ENCODE results near the gene TRPC4AP.
"Not testable (repeated sequence)": the region's sequence is repeated elsewhere in the genome, so short reads cannot be mapped to it uniquely, and the experiment has no call there.

Gene TRPC4AP

DNA sequence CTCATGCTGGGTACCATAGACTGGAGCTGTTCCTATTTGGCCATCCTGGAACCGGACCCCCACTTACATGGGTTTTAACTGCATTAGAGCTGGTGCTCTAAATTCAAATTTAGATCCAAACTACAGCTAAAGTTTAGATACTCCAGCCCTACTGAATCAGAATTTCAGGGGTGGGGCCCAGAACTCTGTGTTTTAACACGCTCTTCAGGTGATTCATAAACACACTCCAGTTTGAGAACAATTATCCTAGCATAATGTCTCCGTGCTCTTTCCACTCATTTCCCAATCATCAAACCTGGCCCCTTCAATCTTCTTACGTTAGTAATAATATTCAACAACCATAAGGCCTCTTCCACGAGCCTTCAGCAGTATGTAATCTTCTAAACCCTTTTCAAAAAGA lies 15.3 kb downstream of the TRPC4AP start:
- H3K9ac ChIP-seq (ENCODE audit: low read length) = no peak overlapping the region
- no peak overlapping the region for H3K27ac ChIP-seq (ENCODE audit: low read depth, low read length)
- no peaks in the 10 kb centered on the region for H3K9me3 ChIP-seq (ENCODE audit: low read length)
- H3K4me3 ChIP-seq (ENCODE audit: low read depth in 1 of 2, low read length in 2 of 2) = no peak overlapping the region
- no peaks in the 10 kb centered on the region for H3K4me1 ChIP-seq (ENCODE audit: insufficient read depth, low read length)
- H3K27me3 ChIP-seq (ENCODE audit: control insufficient read depth in 1 of 2, insufficient read depth in 2 of 2, low read length in 2 of 2) = no peaks in the 10 kb centered on the region
- peaks cover 15% of the 10 kb centered on the region for H3K36me3 ChIP-seq (ENCODE audit: insufficient read depth, low read length)

DNA sequence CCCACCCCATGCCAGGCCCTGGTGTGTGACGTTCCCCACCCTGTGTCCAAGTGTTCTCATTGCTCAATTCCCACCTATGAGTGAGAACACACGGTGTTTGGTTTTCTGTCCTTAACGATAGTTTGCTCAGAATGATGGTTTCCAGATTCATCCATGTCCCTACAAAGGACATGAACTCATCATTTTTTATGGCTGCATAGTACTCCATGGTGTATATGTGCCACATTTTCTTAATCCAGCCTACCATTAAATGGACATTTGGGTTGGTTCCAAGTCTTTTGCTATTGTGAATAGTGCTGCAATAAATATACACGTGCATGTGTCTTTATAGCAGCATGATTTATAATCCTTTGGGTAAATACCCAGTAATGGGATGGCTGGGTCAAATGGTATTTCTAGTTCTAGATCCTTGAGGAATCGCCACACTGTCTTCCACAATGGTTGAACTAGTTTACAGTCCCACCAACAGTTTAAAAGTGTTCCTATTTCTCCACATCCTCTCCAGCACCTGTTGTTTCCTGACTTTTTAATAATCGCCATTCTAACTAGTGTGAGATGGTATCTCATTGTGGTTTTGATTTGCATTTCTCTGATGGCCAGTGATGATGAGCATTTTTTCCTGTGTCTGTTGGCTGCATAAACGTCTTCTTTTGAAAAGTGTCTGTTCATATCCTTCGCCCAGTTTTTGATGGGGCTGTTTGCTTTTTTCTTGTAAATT lies 21.0 kb downstream of the TRPC4AP start:
- not testable (repeated sequence) for H3K27ac ChIP-seq (ENCODE audit: low read depth, low read length); H3K36me3 ChIP-seq (ENCODE audit: insufficient read depth, low read length); H3K27me3 ChIP-seq (ENCODE audit: control insufficient read depth in 1 of 2, insufficient read depth in 2 of 2, low read length in 2 of 2); H3K9me3 ChIP-seq (ENCODE audit: low read length); H3K9ac ChIP-seq (ENCODE audit: low read length); H3K4me3 ChIP-seq (ENCODE audit: low read depth in 1 of 2, low read length in 2 of 2)
- H3K4me1 ChIP-seq (ENCODE audit: insufficient read depth, low read length) = peaks cover 11% of the 10 kb centered on the region

DNA sequence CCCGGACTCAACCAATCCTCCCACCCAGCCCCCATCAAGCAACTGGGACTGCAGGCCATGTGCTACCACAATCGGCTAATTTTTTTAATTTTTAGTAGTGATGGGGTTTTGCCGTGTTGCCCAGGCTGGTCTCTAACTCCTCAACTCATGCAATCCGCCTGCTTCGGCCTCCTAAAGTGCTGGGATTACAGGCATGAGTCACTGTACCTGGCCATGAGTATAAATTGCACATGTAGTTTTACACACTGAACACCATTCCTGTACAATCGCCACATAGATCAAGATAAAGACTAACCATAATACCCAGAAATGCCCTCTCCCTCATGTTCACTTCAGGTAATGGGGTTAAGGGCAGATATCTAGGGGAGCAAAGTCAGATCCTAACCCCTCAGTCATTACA lies 26.4 kb downstream of the TRPC4AP start:
- no peak overlapping the region for H3K27ac ChIP-seq (ENCODE audit: low read depth, low read length)
- no peaks in the 10 kb centered on the region for H3K36me3 ChIP-seq (ENCODE audit: insufficient read depth, low read length)
- H3K9me3 ChIP-seq (ENCODE audit: low read length) = no peaks in the 10 kb centered on the region
- H3K27me3 ChIP-seq (ENCODE audit: control insufficient read depth in 1 of 2, insufficient read depth in 2 of 2, low read length in 2 of 2) = no peaks in the 10 kb centered on the region
- no peak overlapping the region for H3K9ac ChIP-seq (ENCODE audit: low read length)
- H3K4me3 ChIP-seq (ENCODE audit: low read depth in 1 of 2, low read length in 2 of 2) = no peak overlapping the region
- peaks cover 31% of the 10 kb centered on the region for H3K4me1 ChIP-seq (ENCODE audit: insufficient read depth, low read length)

DNA sequence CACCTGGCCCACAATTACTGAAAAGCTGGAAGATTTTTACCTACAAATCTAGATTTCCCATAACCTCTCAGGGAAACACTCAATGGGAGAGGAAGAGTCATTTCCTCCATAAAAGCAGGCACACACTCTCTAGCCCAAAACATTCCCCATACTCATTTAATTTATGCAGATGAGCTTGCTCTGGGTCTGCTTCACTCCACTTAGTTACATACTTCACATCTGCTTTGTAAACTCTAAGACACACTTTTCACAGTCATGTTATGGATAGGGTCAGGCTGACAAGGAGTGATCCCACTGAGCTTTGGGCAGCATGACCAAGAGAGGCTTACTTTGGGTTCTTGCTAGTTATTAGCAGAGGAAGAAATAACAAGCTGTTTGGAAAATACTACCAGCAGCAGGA lies 27.4 kb downstream of the TRPC4AP start:
- Histone ChIP-seq H3K4me1 (ENCODE audit: insufficient read depth, low read length) (peaks cover 31% of the 10 kb centered on the region), H3K9ac (ENCODE audit: low read length) (no peak overlapping the region), H3K9me3 (ENCODE audit: low read length) (no peaks in the 10 kb centered on the region), H3K36me3 (ENCODE audit: insufficient read depth, low read length) (no peaks in the 10 kb centered on the region), H3K4me3 (ENCODE audit: low read depth in 1 of 2, low read length in 2 of 2) (no peak overlapping the region), H3K27me3 (ENCODE audit: control insufficient read depth in 1 of 2, insufficient read depth in 2 of 2, low read length in 2 of 2) (no peaks in the 10 kb centered on the region), H3K27ac (ENCODE audit: low read depth, low read length) (no peak overlapping the region)

- H3K9ac ChIP-seq (ENCODE audit: low read length) = no peak overlapping the region
- peaks cover 31% of the 10 kb centered on the region for H3K4me1 ChIP-seq (ENCODE audit: insufficient read depth, low read length)
- H3K27me3 ChIP-seq (ENCODE audit: control insufficient read depth in 1 of 2, insufficient read depth in 2 of 2, low read length in 2 of 2) = no peaks in the 10 kb centered on the region
- no peaks in the 10 kb centered on the region for H3K36me3 ChIP-seq (ENCODE audit: insufficient read depth, low read length)
- H3K27ac ChIP-seq (ENCODE audit: low read depth, low read length) = no peak overlapping the region
- no peaks in the 10 kb centered on the region for H3K9me3 ChIP-seq (ENCODE audit: low read length)
- H3K4me3 ChIP-seq (ENCODE audit: low read depth in 1 of 2, low read length in 2 of 2) = no peak overlapping the region
Measured at GRCh38 chr20:35063168-35063567, 29.4 kb downstream of the TRPC4AP start.

- H3K27ac ChIP-seq (ENCODE audit: low read depth, low read length) = no peak overlapping the region
- H3K4me3 ChIP-seq (ENCODE audit: low read depth in 1 of 2, low read length in 2 of 2) = no peak overlapping the region
- H3K9ac ChIP-seq (ENCODE audit: low read length) = no peak overlapping the region
- no peaks in the 10 kb centered on the region for H3K27me3 ChIP-seq (ENCODE audit: control insufficient read depth in 1 of 2, insufficient read depth in 2 of 2, low read length in 2 of 2)
- no peaks in the 10 kb centered on the region for H3K9me3 ChIP-seq (ENCODE audit: low read length)
- H3K36me3 ChIP-seq (ENCODE audit: insufficient read depth, low read length) = no peaks in the 10 kb centered on the region
- peaks cover 28% of the 10 kb centered on the region for H3K4me1 ChIP-seq (ENCODE audit: insufficient read depth, low read length)
Measured at GRCh38 chr20:35062478-35062877, 30.1 kb downstream of the TRPC4AP start.

DNA sequence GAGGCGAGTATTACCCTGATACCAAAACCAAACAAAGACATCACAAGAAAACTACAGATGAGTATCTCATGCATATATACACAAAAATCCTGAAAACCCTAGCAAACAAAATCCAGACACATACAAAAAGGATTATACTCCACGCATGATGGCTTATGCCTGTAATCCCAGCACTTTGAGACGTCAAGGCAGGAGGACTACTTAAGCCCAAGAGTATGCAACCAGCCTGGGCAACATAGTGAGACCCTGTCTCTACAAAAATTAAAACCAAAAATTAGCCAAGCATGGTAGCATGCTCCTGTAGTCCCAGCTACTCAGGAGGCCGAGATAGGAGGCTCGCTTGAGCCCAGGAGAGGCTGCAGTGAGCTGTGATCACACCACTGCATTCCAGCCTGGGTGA lies 32.4 kb downstream of the TRPC4AP start:
- no peaks in the 10 kb centered on the region for H3K9me3 ChIP-seq (ENCODE audit: low read length)
- peaks cover 2% of the 10 kb centered on the region for H3K36me3 ChIP-seq (ENCODE audit: insufficient read depth, low read length)
- peaks cover 10% of the 10 kb centered on the region for H3K4me1 ChIP-seq (ENCODE audit: insufficient read depth, low read length)
- H3K27me3 ChIP-seq (ENCODE audit: control insufficient read depth in 1 of 2, insufficient read depth in 2 of 2, low read length in 2 of 2) = no peaks in the 10 kb centered on the region
- no peak overlapping the region for H3K9ac ChIP-seq (ENCODE audit: low read length)
- no peak overlapping the region for H3K27ac ChIP-seq (ENCODE audit: low read depth, low read length)
- H3K4me3 ChIP-seq (ENCODE audit: low read depth in 1 of 2, low read length in 2 of 2) = no peak overlapping the region

GRCh38 chr20:35059612-35060011 lies 33.0 kb downstream of the TRPC4AP start:
- Histone ChIP-seq H3K9ac (ENCODE audit: low read length) (no peak overlapping the region), H3K4me3 (ENCODE audit: low read depth in 1 of 2, low read length in 2 of 2) (no peak overlapping the region), H3K27ac (ENCODE audit: low read depth, low read length) (no peak overlapping the region), H3K27me3 (ENCODE audit: control insufficient read depth in 1 of 2, insufficient read depth in 2 of 2, low read length in 2 of 2) (no peaks in the 10 kb centered on the region), H3K36me3 (ENCODE audit: insufficient read depth, low read length) (peaks cover 7% of the 10 kb centered on the region), H3K4me1 (ENCODE audit: insufficient read depth, low read length) (peaks cover 5% of the 10 kb centered on the region), H3K9me3 (ENCODE audit: low read length) (no peaks in the 10 kb centered on the region)

DNA sequence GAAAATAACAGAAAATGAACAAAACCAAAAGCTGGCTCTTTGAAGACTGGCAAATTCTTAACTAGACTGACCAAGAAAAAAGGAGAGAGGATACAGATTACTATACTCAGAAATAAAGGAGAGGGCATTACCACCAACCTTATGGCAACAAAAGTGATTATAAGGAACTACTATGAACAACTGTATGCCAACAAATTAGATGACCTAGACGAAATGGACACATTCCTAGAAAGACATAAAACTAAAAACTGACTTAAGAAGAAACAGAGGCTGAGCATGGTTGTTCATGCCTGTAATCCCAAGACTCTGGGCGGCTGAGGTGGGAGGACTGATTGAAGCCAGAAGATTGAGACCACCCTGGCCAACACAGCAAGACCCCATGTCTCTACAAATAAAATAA lies 33.5 kb downstream of the TRPC4AP start:
- peaks cover 7% of the 10 kb centered on the region for H3K36me3 ChIP-seq (ENCODE audit: insufficient read depth, low read length)
- H3K9me3 ChIP-seq (ENCODE audit: low read length) = no peaks in the 10 kb centered on the region
- H3K4me3 ChIP-seq (ENCODE audit: low read depth in 1 of 2, low read length in 2 of 2) = no peak overlapping the region
- H3K9ac ChIP-seq (ENCODE audit: low read length) = no peak overlapping the region
- H3K27me3 ChIP-seq (ENCODE audit: control insufficient read depth in 1 of 2, insufficient read depth in 2 of 2, low read length in 2 of 2) = no peaks in the 10 kb centered on the region
- peaks cover 1% of the 10 kb centered on the region for H3K4me1 ChIP-seq (ENCODE audit: insufficient read depth, low read length)
- H3K27ac ChIP-seq (ENCODE audit: low read depth, low read length) = no peak overlapping the region

DNA sequence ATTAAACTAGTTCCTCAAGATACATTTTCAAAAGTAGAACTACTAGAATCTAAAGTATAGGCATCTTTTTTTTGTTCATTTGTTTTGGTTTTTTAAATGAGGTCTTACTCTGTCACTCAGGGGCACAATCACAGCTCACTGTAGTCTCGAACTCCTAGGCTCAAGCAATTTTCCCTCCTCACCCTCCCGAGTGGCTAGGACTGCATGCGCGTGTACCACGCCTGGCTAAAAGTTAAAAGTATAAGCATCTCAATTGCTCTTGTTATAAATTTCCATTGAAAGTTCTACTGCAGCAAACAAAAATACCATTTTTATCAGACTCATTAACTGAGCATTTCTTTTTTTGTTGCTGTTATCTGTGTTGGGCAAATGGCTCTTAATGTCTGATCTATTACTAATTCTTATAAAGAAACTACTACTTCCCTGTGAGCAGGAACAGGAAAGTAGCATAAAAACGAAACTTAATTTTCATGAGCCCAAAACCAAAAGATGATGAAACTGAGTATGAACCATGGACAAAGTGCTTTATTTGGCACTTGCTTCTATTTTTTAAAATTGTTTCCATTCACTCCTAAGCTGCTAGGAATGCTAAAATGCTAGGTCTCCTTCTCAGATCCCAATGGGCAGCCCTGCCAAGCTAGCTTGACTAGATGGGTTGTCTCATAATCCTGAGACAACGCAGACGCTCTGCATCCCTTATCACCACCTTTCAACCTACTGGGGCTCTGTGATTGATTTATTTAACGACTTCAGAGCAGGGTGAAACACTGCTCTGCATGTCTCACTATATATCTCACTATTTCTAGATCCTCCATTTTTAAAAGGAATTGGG lies 36.9 kb downstream of the TRPC4AP start:
- Histone ChIP-seq H3K9ac (ENCODE audit: low read length) (no peak overlapping the region), H3K27ac (ENCODE audit: low read depth, low read length) (no peak overlapping the region), H3K36me3 (ENCODE audit: insufficient read depth, low read length) (peaks cover 13% of the 10 kb centered on the region), H3K4me3 (ENCODE audit: low read depth in 1 of 2, low read length in 2 of 2) (no peak overlapping the region), H3K9me3 (ENCODE audit: low read length) (no peaks in the 10 kb centered on the region), H3K27me3 (ENCODE audit: control insufficient read depth in 1 of 2, insufficient read depth in 2 of 2, low read length in 2 of 2) (no peaks in the 10 kb centered on the region), H3K4me1 (ENCODE audit: insufficient read depth, low read length) (no peaks in the 10 kb centered on the region)

- Histone ChIP-seq H3K27me3 (ENCODE audit: control insufficient read depth in 1 of 2, insufficient read depth in 2 of 2, low read length in 2 of 2) (no peaks in the 10 kb centered on the region), H3K4me3 (ENCODE audit: low read depth in 1 of 2, low read length in 2 of 2) (no peak overlapping the region), H3K36me3 (ENCODE audit: insufficient read depth, low read length) (peaks cover 20% of the 10 kb centered on the region), H3K9me3 (ENCODE audit: low read length) (no peaks in the 10 kb centered on the region), H3K4me1 (ENCODE audit: insufficient read depth, low read length) (no peaks in the 10 kb centered on the region), H3K27ac (ENCODE audit: low read depth, low read length) (no peak overlapping the region), H3K9ac (ENCODE audit: low read length) (no peak overlapping the region)
Measured at GRCh38 chr20:35054814-35055213, 37.8 kb downstream of the TRPC4AP start.

DNA sequence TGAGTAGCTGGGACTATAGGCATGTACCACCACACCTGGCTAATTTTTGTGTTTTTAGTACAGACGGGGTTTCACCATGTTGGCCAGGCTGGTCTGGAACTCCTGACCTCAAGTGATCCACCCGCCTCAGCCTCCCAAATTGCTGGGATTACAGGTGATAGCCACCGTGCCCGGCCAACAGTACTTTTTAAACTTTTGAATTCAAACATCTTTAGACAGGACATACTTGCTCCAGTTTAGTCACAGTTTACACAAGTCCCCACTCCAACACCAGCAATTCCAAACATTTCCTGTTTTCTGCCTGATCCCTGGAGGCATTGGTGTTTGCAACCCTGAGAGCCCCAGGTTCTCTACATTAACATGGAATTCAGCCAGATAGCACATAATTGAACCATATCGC lies 40.0 kb downstream of the TRPC4AP start:
- H3K27ac ChIP-seq (ENCODE audit: low read depth, low read length); H3K4me1 ChIP-seq (ENCODE audit: insufficient read depth, low read length); H3K9me3 ChIP-seq (ENCODE audit: low read length); H3K9ac ChIP-seq (ENCODE audit: low read length); H3K4me3 ChIP-seq (ENCODE audit: low read depth in 1 of 2, low read length in 2 of 2); H3K27me3 ChIP-seq (ENCODE audit: control insufficient read depth in 1 of 2, insufficient read depth in 2 of 2, low read length in 2 of 2): not testable (repeated sequence)
- H3K36me3 ChIP-seq (ENCODE audit: insufficient read depth, low read length) = peaks cover 42% of the 10 kb centered on the region

Data from muscle layer of colon (tissue), 2 donors.